Panc1 (cell line): ENCODE measurements around the gene NKAIN2. TPM values are rescaled to one million over a fixed set of nuclear protein-coding genes. Genes with fewer than 3 reads are reported as not detected.

Experiments used
- ATAC-seq: fragments of 200-7000 bp; cut with Tn5 transposase; 2 replicates; pipeline ENCODE4 v1.9.1; 2020; ENCODE audit warnings: mild to moderate bottlenecking, moderate library complexity
- BruUV-seq: library from RNA; stranded (reverse); fragments of 400-500 nt; replicated peaks from 2 replicates; lab custom pipeline; 2021; lab: Mats Ljungman, UMichigan
- CTCF ChIA-PET: fragments of 300-600 bp; sonication (Branson Sonifier 250); formaldehyde crosslinking; loops from one replicate; lab custom pipeline; 2022; ENCODE audit warnings: antibody characterized with exemption; lab: Charles Lee
- POLR2A ChIA-PET: fragments of 300-600 bp; sonication (Branson Sonifier 250); formaldehyde crosslinking; loops from one replicate; lab custom pipeline; 2022; ENCODE audit warnings: antibody characterized with exemption; lab: Charles Lee
- DNase-seq: peaks from one replicate; pipeline ENCODE4 v3.0.0-alpha.2; 2010; ENCODE audit warnings: low read depth, low spot score
- H3K27ac ChIP-seq: 2 replicates; pipeline ENCODE4 v1.5.1; 2011; ENCODE audit warnings: mild to moderate bottlenecking, low read length, inconsistent platforms
- H3K27me3 ChIP-seq: fragments of 200-500 bp; sonication (Bioruptor generic); 2 replicates; pipeline ENCODE4 v1.6.0; 2014; ENCODE audit warnings: low read length, inconsistent platforms; ENCODE audit not compliant: control insufficient read depth, insufficient read depth
- H3K36me3 ChIP-seq: fragments of 200-500 bp; sonication (Bioruptor generic); 2 replicates; pipeline ENCODE4 v1.5.1; 2014; ENCODE audit warnings: inconsistent platforms, mild to moderate bottlenecking, low read length, moderate library complexity; ENCODE audit not compliant: control insufficient read depth, insufficient read depth
- H3K4me1 ChIP-seq: 2 replicates; pipeline ENCODE4 v1.5.1; 2011; ENCODE audit warnings: inconsistent platforms, mild to moderate bottlenecking, low read length, moderate library complexity; ENCODE audit not compliant: control insufficient read depth, insufficient read depth
- H3K4me3 ChIP-seq, 2 experiments: 2 replicates each; pipeline ENCODE4 v1.5.1; 2011 to 2012; ENCODE audit warnings: low read depth in 2 of 2, low read length in 2 of 2, mild to moderate bottlenecking in 2 of 2, inconsistent platforms in 1 of 2, moderate library complexity in 1 of 2
- H3K9me3 ChIP-seq: fragments of 200-500 bp; sonication (Bioruptor generic); 2 replicates; pipeline ENCODE4 v1.5.1; 2014; ENCODE audit warnings: low read depth, mild to moderate bottlenecking, inconsistent platforms, low read length, moderate library complexity; ENCODE audit not compliant: control insufficient read depth, insufficient read depth
- CTCF ChIP-seq: fragments of 450-650 bp; IDR thresholded peaks from 2 replicates; pipeline ENCODE4 v1.5.1; 2017; ENCODE audit warnings: mild to moderate bottlenecking
- POLR2AphosphoS5 ChIP-seq: IDR thresholded peaks from 2 replicates; pipeline ENCODE4 v1.6.1; 2012; ENCODE audit warnings: mild to moderate bottlenecking, low read depth, low read length, moderate library complexity
- REST ChIP-seq, 2 experiments: IDR thresholded peaks; 2 replicates each; pipeline ENCODE4 v1.6.1; 2011 to 2012; ENCODE audit warnings: low read depth in 2 of 2, control low read depth in 1 of 2, low read length in 1 of 2, mild to moderate bottlenecking in 1 of 2, moderate library complexity in 1 of 2; ENCODE audit not compliant: insufficient read depth in 1 of 2
- SIN3A ChIP-seq: IDR thresholded peaks from 2 replicates; pipeline ENCODE4 v1.6.1; 2012; ENCODE audit warnings: low read depth, mild to moderate bottlenecking, low read length, moderate library complexity, borderline replicate concordance; ENCODE audit not compliant: insufficient read depth
- TCF7L2 ChIP-seq: IDR thresholded peaks from 2 replicates; pipeline ENCODE4 v1.6.1; 2011; ENCODE audit warnings: mild to moderate bottlenecking, low read depth, low read length, inconsistent platforms
- in situ Hi-C: cut with HindIII; loops from 2 replicates; pipeline ENCODE4 v1.10.0; 2016; ENCODE audit warnings: low sequenced_read_pairs, low pct_unique_long_range_greater_than_20kb
- intact Hi-C: fragments of 100-400 bp; cut with micrococcal nuclease; formaldehyde crosslinking; loops from one replicate; pipeline ENCODE4 v1.10.0; 2022; ENCODE audit not compliant: unreplicated experiment
- total RNA-seq: library from RNA; stranded (reverse); gene quantifications from one replicate; pipeline ENCODE4 v1.2.1, GENCODE V29; 2021; ENCODE audit not compliant: unreplicated experiment

The NKAIN2 gene
- total RNA-seq, 1 experiment from 2014 or later, result 2.6 TPM

- H3K36me3 ChIP-seq, result no peaks in the 10 kb centered on the region
- TF ChIP-seq SIN3A, result no peak
- TF ChIP-seq TCF7L2, result no peak
- no peak for TF ChIP-seq POLR2AphosphoS5
- no TSS peak for BruUV-seq
- intact Hi-C loops (no loop called here), in situ Hi-C loops (no loop called here)
- no peak for ATAC-seq
- ChIA-PET CTCF (no interaction called here), POLR2A (no interaction called here)
- H3K9me3 ChIP-seq, result no peaks in the 10 kb centered on the region
- H3K27ac ChIP-seq, result no peak overlapping the region
- DNase-seq, result no peak
- no peaks in the 10 kb centered on the region for H3K4me1 ChIP-seq
- H3K27me3 ChIP-seq, result no peaks in the 10 kb centered on the region
- H3K4me3 ChIP-seq, result no peak overlapping the region
Measured at GRCh38 chr6:124273701-124274100, 470.0 kb downstream of the NKAIN2 start.

- BruUV-seq, result no TSS peak
- Histone ChIP-seq H3K36me3 (no peaks in the 10 kb centered on the region), H3K27ac (peak overlapping the region; percentile 8; the same call in 1 of the 2 replicates), H3K27me3 (no peaks in the 10 kb centered on the region), H3K4me1 (no peaks in the 10 kb centered on the region), H3K4me3 (no peak overlapping the region), H3K9me3 (no peaks in the 10 kb centered on the region; the same call in 1 of the 2 replicates)
- TF ChIP-seq TCF7L2 (no peak), CTCF (no peak), POLR2AphosphoS5 (no peak), REST (IDR thresholded peaks at IDR 0.05; ENCODE audit: insufficient read depth in 1 of 2, low read depth in 2 of 2, low read length in 1 of 2) (no peak), SIN3A (no peak)
- no peak for ATAC-seq
- DNase-seq, result no peak
- in situ Hi-C loops (no loop called here), intact Hi-C loops (no loop called here)
- ChIA-PET CTCF (no interaction called here), POLR2A (no interaction called here)
Measured at GRCh38 chr6:124282541-124282940, 478.9 kb downstream of the NKAIN2 start.

GRCh38 chr6:124283486-124283885 is 479.8 kb downstream of the NKAIN2 start:
- ATAC-seq, result no peak
- no peak for TF ChIP-seq TCF7L2
- no peak for TF ChIP-seq CTCF
- no peak for TF ChIP-seq POLR2AphosphoS5
- TF ChIP-seq REST (IDR thresholded peaks at IDR 0.05; ENCODE audit: insufficient read depth in 1 of 2, low read depth in 2 of 2, low read length in 1 of 2), result no peak
- TF ChIP-seq SIN3A, result no peak

More at GRCh38 chr6:124283486-124283885, 479.8 kb downstream of the NKAIN2 start:
- Histone ChIP-seq H3K9me3 (no peaks in the 10 kb centered on the region; the same call in 1 of the 2 replicates), H3K4me1 (no peaks in the 10 kb centered on the region), H3K4me3 (no peak overlapping the region), H3K27me3 (no peaks in the 10 kb centered on the region), H3K27ac (no peak overlapping the region; the same call in 1 of the 2 replicates), H3K36me3 (no peaks in the 10 kb centered on the region)
- in situ Hi-C loops (no loop called here), intact Hi-C loops (no loop called here)
- POLR2A ChIA-PET, result no interaction called here
- BruUV-seq, result no TSS peak
- no peak for DNase-seq
- CTCF ChIA-PET, result no interaction called here
